ENCODE results near the gene NEXMIF. TPM values are rescaled to one million over a fixed set of nuclear protein-coding genes. Genes with fewer than 3 reads are reported as not detected.

Gene NEXMIF
- polyA plus RNA-seq, 1 of the 3 experiments (the other 2 are of a cell fraction): under 0.01 TPM

- Histone ChIP-seq H3K9ac (no peak overlapping the region), H4K20me1 (ENCODE audit: insufficient read depth) (no peaks in the 10 kb centered on the region), H3K9me2 (no peaks in the 10 kb centered on the region), H3K27me3 (ENCODE audit: insufficient read depth) (no peaks in the 10 kb centered on the region), H3K79me2 (ENCODE audit: insufficient read depth) (no peaks in the 10 kb centered on the region), H3K27ac (ENCODE audit: low read depth in 2 of 2, low read length in 1 of 2) (no peak overlapping the region), H3K4me1 (ENCODE audit: control insufficient read depth in 1 of 2, insufficient read depth in 2 of 2, low read depth in 1 of 2, low read length in 1 of 2) (no peaks in the 10 kb centered on the region), H3K4me3 (ENCODE audit: low read depth in 2 of 2, low read length in 1 of 2) (no peak overlapping the region), H3K4me2 (no peak overlapping the region), H3K9me3 (0 out of 2 replicates have a peak, but pooled peaks cover 3% of the 10 kb centered on the region), H2AFZ (ENCODE audit: low read depth) (no peak overlapping the region), H3F3A (replicated peaks; ENCODE audit: insufficient read depth) (no peaks in the 10 kb centered on the region), H3K36me3 (replicated peaks in 1 of 2; ENCODE audit: control insufficient read depth in 1 of 2, insufficient read depth in 2 of 2, low read length in 1 of 2) (no peaks in the 10 kb centered on the region)
- 4% methylated on average over 1 of the region's 1 CpG for WGBS (ENCODE audit: low lambda C conversion rate)
- POLR2A ChIA-PET: no interaction called here
- TF ChIP-seq RCOR1 (IDR thresholded peaks at IDR 0.05; ENCODE audit: low read length) (no peak), ELF1 (IDR thresholded peaks at IDR 0.05) (no peak), JUND (IDR thresholded peaks at IDR 0.05) (no peak), MAX (IDR thresholded peaks at IDR 0.05; ENCODE audit: low read depth) (no peak), RFX5 (IDR thresholded peaks at IDR 0.05; ENCODE audit: low read length) (no peak), TCF12 (IDR thresholded peaks at IDR 0.05) (no peak), FOSL2 (IDR thresholded peaks at IDR 0.05; ENCODE audit: borderline replicate concordance, low read depth) (no peak)
- CTCF ChIA-PET: no interaction called here
- no peak for DNase-seq
These were observed 15.2 kb upstream of the NEXMIF start for GRCh38 chrX:74940414-74940813.

GRCh38 chrX:74931214-74931613 is 6.0 kb upstream of the NEXMIF start:
- 0% methylated on average over 1 of the region's 2 CpGs for WGBS (ENCODE audit: low lambda C conversion rate)
- H3K79me2 ChIP-seq (ENCODE audit: insufficient read depth): no peaks in the 10 kb centered on the region
- ChIA-PET POLR2A (no interaction called here), CTCF (no interaction called here)
- no peaks in the 10 kb centered on the region for H3K9me3 ChIP-seq
- no peak overlapping the region for H2AFZ ChIP-seq (ENCODE audit: low read depth)
- H3K4me3 ChIP-seq (ENCODE audit: low read depth in 2 of 2, low read length in 1 of 2): no peak overlapping the region
- no peaks in the 10 kb centered on the region for H3K27me3 ChIP-seq (ENCODE audit: insufficient read depth)
- H3K9me2 ChIP-seq: no peaks in the 10 kb centered on the region
- H4K20me1 ChIP-seq (ENCODE audit: insufficient read depth): no peaks in the 10 kb centered on the region
- H3F3A ChIP-seq (replicated peaks; ENCODE audit: insufficient read depth): no peaks in the 10 kb centered on the region
- no peaks in the 10 kb centered on the region for H3K36me3 ChIP-seq (replicated peaks in 1 of 2; ENCODE audit: control insufficient read depth in 1 of 2, insufficient read depth in 2 of 2, low read length in 1 of 2)
- DNase-seq: no peak
- no peaks in the 10 kb centered on the region for H3K4me1 ChIP-seq (ENCODE audit: control insufficient read depth in 1 of 2, insufficient read depth in 2 of 2, low read depth in 1 of 2, low read length in 1 of 2)
- TF ChIP-seq REST (IDR thresholded peaks at IDR 0.05; ENCODE audit: low read depth, low read length) (peak; percentile 90), GATA2 (CRISPR knock-in tag; IDR thresholded peaks at IDR 0.05) (no peak)
- no peak overlapping the region for H3K4me2 ChIP-seq
- no peak overlapping the region for H3K9ac ChIP-seq
- H3K27ac ChIP-seq (ENCODE audit: low read depth in 2 of 2, low read length in 1 of 2): no peak overlapping the region
